ENCODE measurements around the gene ZNF264.
"Not testable (repeated sequence)": the region's sequence is repeated elsewhere in the genome, so short reads cannot be mapped to it uniquely, and the experiment has no call there.

ZNF264 gene

GRCh38 chr19:57191141-57192076 is at the start of gene ZNF264:
Gene ZNF264 (plus strand): TSS chr19:57191500. CDS start chr19:57191914, 414 bp downstream.
- peak; percentile 78 for DNase-seq (ENCODE audit: low spot score)

DNA sequence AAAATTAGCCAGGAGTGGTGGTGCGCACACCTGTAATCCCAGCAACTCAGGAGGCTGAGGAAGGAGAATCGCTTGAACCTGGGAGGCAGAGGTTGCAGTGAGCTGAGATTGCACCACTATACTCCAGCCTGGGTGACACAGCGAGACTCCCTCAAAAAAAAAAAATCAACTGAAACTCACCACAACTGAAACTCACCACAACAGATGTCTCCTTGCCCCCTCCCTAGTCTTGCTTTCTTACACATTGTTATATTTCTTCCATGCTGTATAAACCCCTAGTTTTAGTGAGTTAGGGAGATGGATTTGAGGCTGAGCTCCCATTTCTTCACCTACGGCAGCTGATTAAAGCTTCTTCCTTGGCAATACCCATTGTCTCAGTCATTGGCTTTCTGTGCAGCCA is 49.6 kb upstream of the ZNF264 start:
- DNase-seq (ENCODE audit: low spot score): no peak

- no peak for DNase-seq (ENCODE audit: low spot score)
Observed at GRCh38 chr19:57152921-57153320, 38.4 kb upstream of the ZNF264 start.

- DNase-seq (ENCODE audit: low spot score): no peak
Observed at GRCh38 chr19:57161985-57162539, 29.2 kb upstream of the ZNF264 start.

DNA sequence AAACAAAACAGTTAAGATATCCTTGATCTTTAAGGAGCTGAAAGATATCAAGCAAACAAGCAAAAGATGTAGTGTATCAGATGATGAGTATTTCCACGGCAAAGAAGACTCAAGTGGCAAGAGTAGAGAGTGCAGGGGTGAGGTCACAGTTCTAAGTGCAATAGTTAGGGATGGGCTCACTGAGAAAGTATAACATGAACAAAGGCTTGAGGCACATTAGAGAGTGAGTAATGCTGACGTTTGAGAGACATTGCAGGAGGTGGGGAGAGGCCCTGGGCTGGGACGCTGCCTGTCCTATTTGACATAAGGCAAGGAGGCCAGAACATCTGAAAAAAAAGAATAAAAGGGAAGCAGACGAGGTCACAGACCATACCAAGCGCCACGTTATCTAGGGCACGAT is 25.5 kb upstream of the ZNF264 start:
- DNase-seq (ENCODE audit: low spot score): no peak

DNA sequence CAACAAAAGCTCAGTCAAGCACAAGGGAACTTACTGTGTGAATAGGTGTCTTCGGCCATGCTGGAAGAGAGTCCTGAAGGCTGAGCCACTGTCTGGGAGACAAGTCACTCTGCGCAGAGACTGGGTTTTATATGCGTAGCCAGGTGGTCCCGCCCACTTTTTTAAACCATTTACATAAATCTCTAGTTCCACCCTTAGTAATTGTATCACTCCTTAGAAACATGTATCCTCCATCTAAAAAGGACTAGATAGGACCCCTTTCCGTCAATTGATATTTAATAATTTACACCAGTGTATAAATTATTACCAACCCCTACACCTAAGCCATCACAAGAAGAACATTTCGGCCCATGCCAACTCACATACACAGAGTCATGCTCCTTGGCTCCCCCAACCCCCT is 23.9 kb upstream of the ZNF264 start, which contains the start of gene DUXA:
DUXA (minus strand) TSS at position 101 of the 400 bp plus-strand sequence; CDS start at position 59, 42 bp downstream.
- DNase-seq (ENCODE audit: low spot score): no peak

DNA sequence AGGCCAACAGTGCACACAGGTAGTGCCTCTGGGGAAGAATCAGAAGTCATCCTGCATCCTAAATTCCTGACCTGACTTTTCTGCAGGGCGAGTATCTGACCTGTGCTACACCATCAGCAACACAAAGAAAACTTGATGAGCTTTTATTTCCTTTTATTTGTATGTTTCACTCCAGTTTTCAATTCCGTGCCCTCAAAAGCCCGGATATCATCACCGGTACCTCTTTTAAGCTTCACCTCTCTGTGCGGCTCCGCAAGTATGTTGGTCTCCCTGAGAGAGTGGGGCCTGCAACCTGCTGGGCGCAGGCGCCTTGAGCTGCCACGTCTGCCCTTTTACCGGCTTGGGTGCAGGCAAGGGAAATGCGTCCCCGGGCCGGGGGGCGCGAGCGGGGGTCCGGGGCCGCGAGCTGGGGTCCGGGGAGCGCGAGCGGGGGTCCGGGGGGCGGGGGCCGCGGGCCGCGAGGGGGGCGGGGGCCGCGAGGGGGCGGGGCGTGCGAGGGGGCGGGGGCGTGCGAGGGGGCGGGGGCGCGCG is 19.7 kb upstream of the ZNF264 start:
- DNase-seq (ENCODE audit: low spot score): no peak

DNA sequence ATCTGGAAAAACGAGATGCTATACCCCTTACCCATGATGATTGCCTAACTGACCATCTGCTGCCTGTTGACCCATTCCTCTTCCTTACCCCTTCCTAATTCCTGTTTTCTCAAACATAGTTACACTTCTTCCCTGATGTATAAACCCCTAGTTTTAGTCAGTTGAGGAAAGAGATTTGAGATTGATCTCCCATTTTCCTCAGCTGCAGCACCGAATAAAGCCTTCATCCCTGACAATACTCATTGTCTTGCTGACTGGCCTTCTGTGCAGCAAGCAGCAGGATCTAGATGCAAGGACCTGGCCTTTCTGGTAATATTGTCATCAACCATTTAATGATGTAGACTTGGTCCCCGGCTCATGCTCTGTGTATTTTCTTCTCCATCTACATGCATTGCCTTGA is 999 bp upstream of the ZNF264 start:
- no peak for DNase-seq (ENCODE audit: low spot score)

- no peak for DNase-seq (ENCODE audit: low spot score)
Observed at GRCh38 chr19:57192077-57192420, 749 bp downstream of the ZNF264 start.

DNA sequence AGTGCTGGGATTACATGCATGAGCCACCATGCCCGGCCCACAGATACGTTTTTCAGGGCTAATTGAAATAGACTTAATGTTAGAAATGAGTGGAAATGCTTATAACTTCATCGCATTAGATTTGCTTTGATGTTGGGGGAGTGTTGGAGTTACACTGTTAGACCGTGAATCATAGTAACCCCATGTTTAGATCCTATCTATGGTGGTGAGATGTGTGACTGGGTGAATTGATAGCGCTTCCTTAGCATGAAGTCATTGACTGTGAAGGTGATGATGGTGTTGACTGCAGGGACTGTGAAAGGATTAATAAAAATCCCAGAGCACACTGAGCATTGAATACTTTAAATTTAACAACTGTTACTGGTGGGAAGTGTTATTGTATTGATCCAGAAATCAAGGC is 1.7 kb downstream of the ZNF264 start:
- no peak for DNase-seq (ENCODE audit: low spot score)

DNA sequence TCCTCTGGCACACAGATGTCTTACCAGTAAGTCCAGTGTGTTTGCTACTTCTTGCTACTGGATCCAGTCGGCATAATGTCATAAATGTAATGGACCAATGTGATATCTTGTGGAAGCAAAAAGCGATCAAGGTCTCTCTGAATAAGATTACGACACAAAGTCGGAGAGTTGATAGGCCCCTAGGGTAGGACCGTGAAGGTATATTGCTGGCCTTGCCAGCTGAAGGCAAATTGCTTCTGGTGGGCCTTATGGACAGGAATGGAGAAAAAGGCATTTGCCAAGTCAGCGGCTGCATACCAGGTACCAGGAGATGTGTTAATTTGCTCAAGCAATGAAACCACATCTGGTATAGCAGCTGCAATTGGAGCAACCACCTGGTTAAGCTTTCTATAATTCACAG is 6.6 kb downstream of the ZNF264 start:
- not testable (repeated sequence) for DNase-seq (ENCODE audit: low spot score)

DNA sequence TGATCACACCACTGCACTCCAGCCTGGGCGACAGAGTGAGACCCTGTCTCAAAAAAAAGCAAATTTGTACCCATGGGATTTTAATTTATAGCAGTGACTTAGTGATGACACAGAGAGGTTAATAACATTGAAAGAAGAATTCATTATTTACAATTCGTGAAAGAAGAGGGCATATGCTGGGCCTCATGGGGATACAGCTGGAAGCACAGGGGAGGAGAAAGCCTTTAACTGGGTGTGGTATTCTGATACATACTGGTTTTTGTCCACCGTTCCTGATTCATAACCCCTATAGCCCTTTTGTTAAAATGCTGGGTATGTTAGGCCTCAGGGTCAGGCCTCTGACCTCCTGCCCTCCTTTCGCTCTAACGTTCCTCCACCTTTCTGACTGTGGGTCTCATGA is 10.9 kb downstream of the ZNF264 start:
- no peak for DNase-seq (ENCODE audit: low spot score)

GRCh38 chr19:57210381-57210780 is 19.1 kb downstream of the ZNF264 start:
- no peak for DNase-seq (ENCODE audit: low spot score)

- DNase-seq (ENCODE audit: low spot score): no peak
Observed at GRCh38 chr19:57212109-57212508, 20.8 kb downstream of the ZNF264 start.

DNA sequence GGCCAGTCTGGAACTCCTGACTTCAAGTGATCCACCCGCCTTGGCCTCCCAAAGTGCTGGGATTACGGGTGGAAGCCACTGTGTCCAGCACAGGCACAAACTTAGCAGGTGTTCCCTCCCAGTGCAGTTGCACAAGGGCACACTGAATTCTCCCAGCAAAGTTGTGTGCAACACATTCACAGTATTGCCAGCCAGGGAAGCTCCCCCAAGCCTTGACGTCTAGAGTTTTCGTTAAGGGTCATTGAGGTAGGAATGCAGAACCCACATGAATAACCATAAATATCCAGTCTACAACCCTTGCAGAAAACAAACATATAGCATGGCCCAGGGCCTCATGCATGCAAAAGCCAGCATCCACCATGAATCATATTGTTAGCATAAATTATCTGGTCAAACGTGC is 36.2 kb downstream of the ZNF264 start:
- no peak for DNase-seq (ENCODE audit: low spot score)

- DNase-seq (ENCODE audit: low spot score): no peak
Observed at GRCh38 chr19:57231686-57232085, 40.4 kb downstream of the ZNF264 start.

- DNase-seq (ENCODE audit: low spot score): no peak
Observed at GRCh38 chr19:57233207-57233606, 41.9 kb downstream of the ZNF264 start.

DNA sequence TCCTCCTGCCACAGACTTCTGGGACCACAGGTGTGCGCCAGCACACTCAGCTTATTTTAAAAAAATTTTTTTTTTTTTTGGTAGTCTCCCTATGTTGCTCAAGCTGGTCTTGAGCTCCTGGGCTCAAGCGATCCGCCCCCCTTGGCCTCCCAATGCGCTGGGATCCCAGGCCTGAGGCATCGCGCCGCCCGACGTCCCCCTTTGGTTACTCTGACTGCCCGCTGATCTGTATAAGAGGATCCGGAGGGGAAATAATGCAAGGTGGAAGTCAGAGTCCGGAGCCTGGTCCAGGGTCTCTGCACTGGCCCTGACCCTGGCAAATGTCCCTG is 48.6 kb downstream of the ZNF264 start:
- no peak for DNase-seq (ENCODE audit: low spot score)

- peak; percentile 87 for DNase-seq (ENCODE audit: low spot score)
Observed at GRCh38 chr19:57240311-57241090, 49.2 kb downstream of the ZNF264 start, which contains the start of gene ZNF805. Gene ZNF805 (plus strand): TSS chr19:57240632. CDS start chr19:57240892, 260 bp downstream.

- peak; percentile 16 for DNase-seq (ENCODE audit: low spot score)
Observed at GRCh38 chr19:57241176-57241575, 49.9 kb downstream of the ZNF264 start.

- DNase-seq (ENCODE audit: low spot score): no peak
Observed at GRCh38 chr19:57242821-57243220, 51.5 kb downstream of the ZNF264 start.

- DNase-seq (ENCODE audit: low spot score): no peak
Observed at GRCh38 chr19:57244513-57244912, 53.2 kb downstream of the ZNF264 start.

- DNase-seq (ENCODE audit: low spot score): no peak
Observed at GRCh38 chr19:57245066-57245465, 53.8 kb downstream of the ZNF264 start.
